ENCODE measurements around the gene TRAPPC2L.

TRAPPC2L gene

DNA sequence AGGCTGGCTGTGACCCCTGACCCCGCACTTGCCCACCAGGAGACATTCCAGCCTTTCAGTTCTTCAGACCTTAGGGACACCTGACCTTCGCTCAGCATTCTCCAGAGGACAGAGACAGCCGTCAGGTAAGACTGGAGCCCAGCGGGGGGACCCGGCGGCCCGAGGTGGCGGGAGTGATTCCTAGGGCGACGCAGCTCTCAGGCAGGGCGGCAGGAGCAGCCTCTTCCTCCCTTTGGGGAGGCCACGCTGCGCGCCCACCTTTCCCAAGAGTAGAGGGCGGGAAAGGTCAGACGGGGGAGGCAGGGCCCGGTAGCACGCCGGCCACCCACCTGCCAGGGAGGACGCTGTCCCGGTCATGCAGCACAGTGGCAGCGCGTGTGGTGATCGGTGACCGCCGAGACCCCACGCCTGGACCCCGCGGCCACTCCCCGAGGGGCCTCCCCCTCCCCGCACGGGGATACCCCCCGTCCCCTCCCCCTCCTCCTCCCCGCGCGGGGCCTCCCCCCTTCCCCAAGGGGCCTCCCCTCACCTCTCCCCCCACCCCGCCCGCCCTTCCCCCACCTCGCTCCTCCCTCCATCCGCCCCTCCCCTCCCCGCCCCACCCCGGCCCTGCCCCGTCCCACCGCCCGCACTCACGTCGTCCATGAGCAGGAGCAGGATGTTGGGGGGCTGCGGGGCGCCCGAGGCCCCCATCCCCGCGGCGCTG is 652 bp upstream of the TRAPPC2L start:
- TF ChIP-seq POLR2AphosphoS5 (IDR thresholded peaks at IDR 0.05; ENCODE audit: low read depth, low read length) (no peak), TAF1 (IDR thresholded peaks at IDR 0.05; ENCODE audit: borderline replicate concordance, insufficient read depth, low read length) (no peak), FOXP2 (optimal IDR thresholded peaks at IDR 0.05; ENCODE audit: borderline replicate concordance, extremely low read depth, extremely low read length, insufficient read depth) (no peak), SIN3A (IDR thresholded peaks at IDR 0.05; ENCODE audit: borderline replicate concordance, insufficient read depth, low read length) (no peak)
- TF ChIP-seq, protein P1, sequence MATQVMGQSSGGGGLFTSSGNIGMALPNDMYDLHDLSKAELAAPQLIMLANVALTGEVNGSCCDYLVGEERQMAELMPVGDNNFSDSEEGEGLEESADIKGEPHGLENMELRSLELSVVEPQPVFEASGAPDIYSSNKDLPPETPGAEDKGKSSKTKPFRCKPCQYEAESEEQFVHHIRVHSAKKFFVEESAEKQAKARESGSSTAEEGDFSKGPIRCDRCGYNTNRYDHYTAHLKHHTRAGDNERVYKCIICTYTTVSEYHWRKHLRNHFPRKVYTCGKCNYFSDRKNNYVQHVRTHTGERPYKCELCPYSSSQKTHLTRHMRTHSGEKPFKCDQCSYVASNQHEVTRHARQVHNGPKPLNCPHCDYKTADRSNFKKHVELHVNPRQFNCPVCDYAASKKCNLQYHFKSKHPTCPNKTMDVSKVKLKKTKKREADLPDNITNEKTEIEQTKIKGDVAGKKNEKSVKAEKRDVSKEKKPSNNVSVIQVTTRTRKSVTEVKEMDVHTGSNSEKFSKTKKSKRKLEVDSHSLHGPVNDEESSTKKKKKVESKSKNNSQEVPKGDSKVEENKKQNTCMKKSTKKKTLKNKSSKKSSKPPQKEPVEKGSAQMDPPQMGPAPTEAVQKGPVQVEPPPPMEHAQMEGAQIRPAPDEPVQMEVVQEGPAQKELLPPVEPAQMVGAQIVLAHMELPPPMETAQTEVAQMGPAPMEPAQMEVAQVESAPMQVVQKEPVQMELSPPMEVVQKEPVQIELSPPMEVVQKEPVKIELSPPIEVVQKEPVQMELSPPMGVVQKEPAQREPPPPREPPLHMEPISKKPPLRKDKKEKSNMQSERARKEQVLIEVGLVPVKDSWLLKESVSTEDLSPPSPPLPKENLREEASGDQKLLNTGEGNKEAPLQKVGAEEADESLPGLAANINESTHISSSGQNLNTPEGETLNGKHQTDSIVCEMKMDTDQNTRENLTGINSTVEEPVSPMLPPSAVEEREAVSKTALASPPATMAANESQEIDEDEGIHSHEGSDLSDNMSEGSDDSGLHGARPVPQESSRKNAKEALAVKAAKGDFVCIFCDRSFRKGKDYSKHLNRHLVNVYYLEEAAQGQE (IDR thresholded peaks at IDR 0.05; ENCODE audit: insufficient read depth in 1 of 2, low read depth in 2 of 2, low read length in 2 of 2), result no peak

DNA sequence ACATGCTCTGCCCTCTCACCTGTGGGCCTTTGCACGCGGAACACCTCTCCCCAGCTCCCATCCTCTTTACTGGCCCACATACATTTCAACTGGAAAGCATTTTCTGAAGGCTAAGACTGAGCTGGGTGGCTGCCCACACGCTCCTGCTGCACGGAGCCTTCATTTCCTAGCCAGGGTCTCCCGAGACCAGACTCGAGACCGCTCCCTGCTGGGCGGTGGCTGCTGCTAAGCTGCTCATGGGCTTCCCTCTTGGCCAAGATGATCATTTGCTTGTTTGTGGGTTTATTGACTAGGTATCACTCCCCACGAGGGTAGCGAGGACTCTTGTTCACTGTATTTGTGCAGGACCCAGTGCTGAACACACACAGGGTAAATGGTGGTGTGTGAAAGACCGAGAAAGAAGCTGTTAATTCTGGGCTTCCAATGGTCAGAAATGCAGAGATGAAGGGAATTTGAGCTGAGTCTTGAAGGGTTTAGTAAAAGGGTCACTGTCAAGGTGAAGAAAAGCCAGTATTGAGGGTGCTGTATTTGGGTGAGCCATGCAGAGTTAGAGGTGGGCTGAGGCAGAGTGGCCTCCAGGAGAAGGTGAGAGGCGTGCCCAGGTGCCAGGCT is 907 bp downstream of the TRAPPC2L start:
- TF ChIP-seq TAF1 (IDR thresholded peaks at IDR 0.05; ENCODE audit: borderline replicate concordance, insufficient read depth, low read length) (no peak), SIN3A (IDR thresholded peaks at IDR 0.05; ENCODE audit: borderline replicate concordance, insufficient read depth, low read length) (no peak), FOXP2 (optimal IDR thresholded peaks at IDR 0.05; ENCODE audit: borderline replicate concordance, extremely low read depth, extremely low read length, insufficient read depth) (no peak), POLR2AphosphoS5 (IDR thresholded peaks at IDR 0.05; ENCODE audit: low read depth, low read length) (no peak)
- TF ChIP-seq, protein P1 (IDR thresholded peaks at IDR 0.05; ENCODE audit: insufficient read depth in 1 of 2, low read depth in 2 of 2, low read length in 2 of 2), result no peak

DNA sequence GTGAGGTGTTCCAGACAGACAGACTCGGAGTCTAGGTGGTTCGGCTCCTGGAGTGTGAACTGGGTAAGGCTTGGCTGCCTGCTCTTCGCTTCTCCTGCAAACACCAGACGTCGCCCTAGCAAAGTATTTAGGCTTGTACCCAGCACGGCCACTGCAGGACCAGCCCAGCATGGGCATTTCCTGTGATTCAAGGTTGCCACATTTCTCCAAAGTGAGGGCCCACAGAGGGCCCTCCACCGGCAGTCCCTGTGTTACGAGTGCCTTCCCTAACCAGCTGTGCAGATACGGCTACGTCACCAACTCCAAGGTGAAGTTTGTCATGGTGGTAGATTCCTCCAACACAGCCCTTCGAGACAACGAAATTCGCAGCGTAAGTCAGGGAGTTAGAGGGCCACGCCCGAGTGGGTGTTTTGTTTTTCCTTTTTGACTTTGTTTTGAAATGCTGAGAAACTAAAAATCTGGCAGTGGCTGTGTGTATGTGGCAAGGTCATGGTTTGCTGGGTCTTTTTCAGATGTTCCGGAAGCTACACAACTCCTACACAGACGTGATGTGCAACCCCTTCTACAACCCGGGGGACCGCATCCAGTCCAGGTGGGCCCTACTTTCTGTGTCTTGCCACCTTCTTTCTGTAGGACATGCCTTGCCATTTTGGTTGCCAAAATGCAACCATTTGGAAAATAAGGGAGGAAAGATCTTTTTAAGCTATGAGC is 2.6 kb downstream of the TRAPPC2L start:
- no peak for TF ChIP-seq FOXP2 (optimal IDR thresholded peaks at IDR 0.05; ENCODE audit: borderline replicate concordance, extremely low read depth, extremely low read length, insufficient read depth)
- no peak for TF ChIP-seq POLR2AphosphoS5 (IDR thresholded peaks at IDR 0.05; ENCODE audit: low read depth, low read length)
- TF ChIP-seq, protein P1 (IDR thresholded peaks at IDR 0.05; ENCODE audit: insufficient read depth in 1 of 2, low read depth in 2 of 2, low read length in 2 of 2), result no peak
- TF ChIP-seq TAF1 (IDR thresholded peaks at IDR 0.05; ENCODE audit: borderline replicate concordance, insufficient read depth, low read length), result no peak
- no peak for TF ChIP-seq SIN3A (IDR thresholded peaks at IDR 0.05; ENCODE audit: borderline replicate concordance, insufficient read depth, low read length)

DNA sequence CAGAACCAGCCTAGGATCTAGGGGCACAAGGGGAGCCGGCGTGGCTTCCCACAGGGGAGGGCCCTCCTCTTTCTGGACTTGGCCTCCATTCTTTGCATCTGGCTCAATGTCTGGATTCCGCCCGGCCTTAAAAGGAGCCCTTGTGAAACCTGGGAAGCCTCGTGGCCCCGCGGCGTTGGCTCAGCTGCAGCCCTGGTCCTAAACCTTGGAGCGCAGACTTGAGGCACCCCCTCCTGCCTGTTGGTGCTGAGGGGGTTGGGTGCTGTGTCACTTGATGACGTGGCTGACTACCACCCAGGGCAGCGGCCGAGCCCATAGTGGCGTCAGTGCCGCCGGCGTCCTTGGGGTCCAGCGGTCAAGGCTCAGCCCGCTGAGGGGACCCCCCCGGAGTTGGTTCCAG is 4.4 kb downstream of the TRAPPC2L start:
- TF ChIP-seq TAF1 (IDR thresholded peaks at IDR 0.05; ENCODE audit: borderline replicate concordance, insufficient read depth, low read length) (no peak), FOXP2 (optimal IDR thresholded peaks at IDR 0.05; ENCODE audit: borderline replicate concordance, extremely low read depth, extremely low read length, insufficient read depth) (no peak), POLR2AphosphoS5 (IDR thresholded peaks at IDR 0.05; ENCODE audit: low read depth, low read length) (no peak), SIN3A (IDR thresholded peaks at IDR 0.05; ENCODE audit: borderline replicate concordance, insufficient read depth, low read length) (no peak)
- TF ChIP-seq, protein P1 (IDR thresholded peaks at IDR 0.05; ENCODE audit: insufficient read depth in 1 of 2, low read depth in 2 of 2, low read length in 2 of 2), result no peak
